HG03139 (cell line): ENCODE data around the gene DNMT3A.

Experiments
- ATAC-seq: cut with Tn5 transposase; IDR thresholded peaks from one replicate; pipeline ENCODE4 v1.9.1; 2021; ENCODE audit not compliant: unreplicated experiment

DNMT3A gene

GRCh38 chr2:25245141-25245540, 96.6 kb downstream of the DNMT3A start:
- no peak for ATAC-seq

- ATAC-seq, result no peak
These were observed 97.7 kb downstream of the DNMT3A start for GRCh38 chr2:25243995-25244394.

GRCh38 chr2:25241452-25241851, 100.3 kb downstream of the DNMT3A start:
- no peak for ATAC-seq

GRCh38 chr2:25240636-25241035, 101.1 kb downstream of the DNMT3A start:
- ATAC-seq, result no peak

GRCh38 chr2:25238920-25239319, 102.8 kb downstream of the DNMT3A start:
- ATAC-seq, result no peak

GRCh38 chr2:25237764-25238163, 104.0 kb downstream of the DNMT3A start:
- ATAC-seq, result no peak

- no peak for ATAC-seq
These were observed 105.0 kb downstream of the DNMT3A start for GRCh38 chr2:25236736-25237135.

GRCh38 chr2:25234738-25235137, 107.0 kb downstream of the DNMT3A start:
- ATAC-seq, result no peak

GRCh38 chr2:25233916-25234605, 107.7 kb downstream of the DNMT3A start:
- ATAC-seq, result no peak

GRCh38 chr2:25232248-25232825, 109.4 kb downstream of the DNMT3A start:
- ATAC-seq, result no peak

GRCh38 chr2:25230948-25231311, 110.8 kb downstream of the DNMT3A start:
- no peak for ATAC-seq

- ATAC-seq, result no peak
These were observed 111.4 kb downstream of the DNMT3A start for GRCh38 chr2:25230198-25230947.

- no peak for ATAC-seq
These were observed 112.2 kb downstream of the DNMT3A start for GRCh38 chr2:25229279-25230197.

- ATAC-seq, result no peak
These were observed 112.9 kb downstream of the DNMT3A start for GRCh38 chr2:25228848-25229278.

- no peak for ATAC-seq
These were observed 114.1 kb downstream of the DNMT3A start for GRCh38 chr2:25227576-25227975.

GRCh38 chr2:25226827-25227226, 114.9 kb downstream of the DNMT3A start:
- ATAC-seq, result no peak

- ATAC-seq, result no peak
These were observed 119.1 kb downstream of the DNMT3A start for GRCh38 chr2:25222477-25223121.

GRCh38 chr2:25221579-25221978, 120.1 kb downstream of the DNMT3A start:
- ATAC-seq, result no peak

GRCh38 chr2:25220313-25220712, 121.4 kb downstream of the DNMT3A start:
- ATAC-seq, result no peak

GRCh38 chr2:25219621-25220020, 122.1 kb downstream of the DNMT3A start:
- ATAC-seq, result no peak

- ATAC-seq, result no peak
These were observed 123.6 kb downstream of the DNMT3A start for GRCh38 chr2:25218100-25218499.
